Measurements from ENCODE around the gene ZCCHC24.

ZCCHC24 gene

GRCh38 chr10:79445161-79445976 is at the start of gene ZCCHC24:
TSS of gene ZCCHC24 (minus strand) at chr10:79445624. CDS start at chr10:79445440, 184 bp downstream.
- TF ChIP-seq CTCF (IDR thresholded peaks at IDR 0.05; ENCODE audit: insufficient read depth, low read length, missing control alignments): no peak
- peak within 1 kb of the TSS; percentile 79 for H3K4me3 ChIP-seq (ENCODE audit: low read depth, low read length)
- CTCF ChIA-PET: interaction anchor here (1.0 to 3.6 kb wide), 4 partner anchors 10 to 71 kb away, joined by 3 to 18 read pairs (median 6); no protein-coding TSS in a partner anchor
- DNase-seq (ENCODE audit: low read depth, low spot score): peak; percentile 85
- POLR2A ChIA-PET: interaction anchor here (0.9 to 1.8 kb wide), 8 partner anchors 11 to 55 kb away, joined by 3 to 11 read pairs (median 4); no protein-coding TSS in a partner anchor

- CTCF ChIA-PET: interaction anchor here (0.8 kb wide), 1 partner anchor 19 kb away, joined by 4 read pairs; no protein-coding TSS in a partner anchor
- H3K4me3 ChIP-seq (ENCODE audit: low read depth, low read length): no peak overlapping the region
- TF ChIP-seq CTCF (IDR thresholded peaks at IDR 0.05; ENCODE audit: insufficient read depth, low read length, missing control alignments): no peak
- POLR2A ChIA-PET: no interaction called here
- DNase-seq (ENCODE audit: low read depth, low spot score): no peak
Observed at GRCh38 chr10:79493806-79494205, 48.4 kb upstream of the ZCCHC24 start.

- CTCF ChIA-PET: interaction anchor here (1.9 kb wide), 1 partner anchor 25 kb away, joined by 8 read pairs; no protein-coding TSS in a partner anchor
- POLR2A ChIA-PET: no interaction called here
Observed at GRCh38 chr10:79492839-79493238, 47.4 kb upstream of the ZCCHC24 start.

DNA sequence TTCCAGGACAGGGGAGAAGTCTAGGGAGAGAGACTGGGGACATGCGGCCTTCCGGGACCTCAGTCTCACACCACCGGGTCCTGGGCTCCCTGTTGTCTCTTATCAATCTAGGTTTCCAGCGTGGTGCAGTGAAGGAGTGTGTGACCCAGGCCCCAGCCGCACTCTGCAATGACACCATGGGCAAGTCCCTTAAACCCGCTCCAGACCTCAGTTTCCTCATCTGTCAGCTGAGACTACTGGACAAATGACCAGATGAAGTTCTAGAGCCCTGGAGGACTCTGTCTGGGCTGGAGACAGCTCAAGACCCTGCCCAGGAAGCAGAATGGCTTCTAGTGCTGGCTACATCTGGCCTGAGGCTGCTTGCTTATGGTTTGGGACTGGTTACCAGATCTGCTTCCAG is 46.8 kb upstream of the ZCCHC24 start:
- no peak for TF ChIP-seq CTCF (IDR thresholded peaks at IDR 0.05; ENCODE audit: insufficient read depth, low read length, missing control alignments)
- H3K4me3 ChIP-seq (ENCODE audit: low read depth, low read length): no peak overlapping the region
- ChIA-PET CTCF (interaction anchor here (1.9 kb wide), 1 partner anchor 24 kb away, joined by 8 read pairs; no protein-coding TSS in a partner anchor), POLR2A (no interaction called here)
- no peak for DNase-seq (ENCODE audit: low read depth, low spot score)

More at GRCh38 chr10:79492839-79493238, 47.4 kb upstream of the ZCCHC24 start:
- DNase-seq (ENCODE audit: low read depth, low spot score): no peak
- TF ChIP-seq CTCF (IDR thresholded peaks at IDR 0.05; ENCODE audit: insufficient read depth, low read length, missing control alignments): no peak
- H3K4me3 ChIP-seq (ENCODE audit: low read depth, low read length): no peak overlapping the region

DNA sequence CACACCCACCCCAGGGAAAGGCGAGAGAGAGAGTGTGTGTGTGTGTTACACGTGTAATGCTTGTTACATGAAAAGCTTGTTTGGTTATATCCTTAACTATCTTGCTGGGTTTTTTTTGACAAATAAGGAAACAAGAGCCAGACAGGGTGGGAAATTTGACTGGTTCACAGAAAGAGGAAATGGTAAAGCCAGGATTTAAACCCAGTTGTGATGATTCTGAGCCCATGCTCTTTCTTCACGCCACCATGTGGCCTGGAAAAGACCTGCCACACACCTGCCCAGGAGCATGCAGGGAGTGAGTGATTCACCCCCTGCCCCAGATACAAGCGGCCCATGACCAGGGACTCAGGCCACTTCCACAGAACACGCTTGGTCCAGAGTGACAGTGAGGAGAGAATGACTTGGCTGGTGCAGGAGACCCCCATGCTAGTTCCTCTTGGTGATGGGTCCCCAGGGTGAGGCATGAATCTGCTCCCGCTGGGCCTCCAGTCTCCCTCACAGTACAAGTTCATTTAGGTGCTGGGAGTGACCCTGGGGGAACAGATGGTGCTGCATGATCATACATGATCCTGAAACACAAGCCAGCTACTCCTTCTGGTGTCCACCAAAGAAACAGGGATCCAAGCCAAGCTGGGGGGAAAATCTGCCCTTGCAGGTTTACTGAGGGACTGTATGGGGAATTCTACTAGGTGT is 45.9 kb upstream of the ZCCHC24 start:
- no peak for TF ChIP-seq CTCF (IDR thresholded peaks at IDR 0.05; ENCODE audit: insufficient read depth, low read length, missing control alignments)
- no peak for DNase-seq (ENCODE audit: low read depth, low spot score)
- H3K4me3 ChIP-seq (ENCODE audit: low read depth, low read length): no peak overlapping the region
- POLR2A ChIA-PET: no interaction called here
- CTCF ChIA-PET: interaction anchor here (1.9 to 2.5 kb wide), 2 partner anchors 24 to 116 kb away, joined by 8 to 14 read pairs; no protein-coding TSS in a partner anchor
